A673 (cell line): ENCODE results near the gene NEO1. TPM values are rescaled to one million over a fixed set of nuclear protein-coding genes. Genes with fewer than 3 reads are reported as not detected.

Source experiments
- BruUV-seq: library from RNA; stranded (reverse); fragments of 400-500 nt; replicated peaks from 2 replicates; lab custom pipeline; 2021; lab: Mats Ljungman, UMichigan
- CTCF ChIA-PET: fragments of 300-600 bp; sonication (Branson Sonifier 250); formaldehyde crosslinking; loops from one replicate; lab custom pipeline; 2022; ENCODE audit warnings: antibody characterized with exemption; lab: Charles Lee
- POLR2A ChIA-PET: fragments of 300-600 bp; sonication (Branson Sonifier 250); formaldehyde crosslinking; loops from one replicate; lab custom pipeline; 2022; ENCODE audit warnings: antibody characterized with exemption; ENCODE audit not compliant: low non-redundant PET; lab: Charles Lee
- DNase-seq: peaks from one replicate; pipeline ENCODE4 v3.0.0-alpha.2; 2015; ENCODE audit warnings: low spot score
- H3K27ac ChIP-seq: fragments of 200-600 bp; sonication (generic); 2 replicates; pipeline ENCODE4 v1.5.1; 2016; ENCODE audit warnings: mixed run types, low read depth, mild to moderate bottlenecking, mixed read lengths, antibody characterized with exemption, low read length; ENCODE audit not compliant: poor library complexity, severe bottlenecking
- H3K27me3 ChIP-seq: fragments of 200-600 bp; sonication (generic); replicated peaks from 2 replicates; pipeline ENCODE4 v1.6.1; 2017; ENCODE audit warnings: mixed run types, low read depth, mild to moderate bottlenecking, mixed read lengths, antibody characterized with exemption, low read length; ENCODE audit not compliant: insufficient read depth, poor library complexity
- H3K36me3 ChIP-seq: fragments of 200-600 bp; sonication (generic); 2 replicates; pipeline ENCODE4 v1.6.1; 2016; ENCODE audit warnings: mixed run types, mild to moderate bottlenecking, mixed read lengths, antibody characterized with exemption, low read length; ENCODE audit not compliant: insufficient read depth, poor library complexity, severe bottlenecking
- H3K4me1 ChIP-seq: fragments of 200-600 bp; sonication (generic); 2 replicates; pipeline ENCODE4 v1.6.1; 2017; ENCODE audit warnings: mixed run types, mild to moderate bottlenecking, mixed read lengths, antibody characterized with exemption, low read length; ENCODE audit not compliant: insufficient read depth, poor library complexity, severe bottlenecking
- H3K4me3 ChIP-seq: fragments of 200-600 bp; sonication (generic); 2 replicates; pipeline ENCODE4 v1.5.1; 2016; ENCODE audit warnings: low read depth, mixed run types, mild to moderate bottlenecking, mixed read lengths, low read length; ENCODE audit not compliant: poor library complexity, severe bottlenecking
- H3K9me3 ChIP-seq: fragments of 200-600 bp; sonication (generic); 2 replicates; pipeline ENCODE4 v1.6.1; 2016; ENCODE audit warnings: mixed run types, low read depth, mild to moderate bottlenecking, mixed read lengths, antibody characterized with exemption, low read length; ENCODE audit not compliant: poor library complexity, severe bottlenecking
- EZH2 ChIP-seq: fragments of 200-600 bp; sonication (generic); IDR thresholded peaks from 2 replicates; pipeline ENCODE4 v1.6.1; 2017; ENCODE audit warnings: borderline replicate concordance, low read depth, mild to moderate bottlenecking, mixed read lengths, antibody characterized with exemption, low read length; ENCODE audit not compliant: poor library complexity, severe bottlenecking
- intact Hi-C: fragments of 100-400 bp; cut with micrococcal nuclease; formaldehyde crosslinking; loops from one replicate; pipeline ENCODE4 v1.10.0; 2022; ENCODE audit not compliant: unreplicated experiment
- total RNA-seq: library from RNA; stranded (reverse); gene quantifications from 2 replicates; pipeline ENCODE4 v1.2.3, GENCODE V29; 2021
- TF ChIP-seq, protein P1 (sequence below): fragments of 300-800, 200-600 bp; sonication (generic); conservative IDR thresholded peaks from 2 replicates; pipeline ENCODE4 v1.5.1; 2017; ENCODE audit warnings: low read depth, mild to moderate bottlenecking, antibody characterized with exemption, low read length, moderate library complexity, mixed read lengths

NEO1 gene
- total RNA-seq, 1 experiment from 2014 or later: 72.6 TPM

DNA sequence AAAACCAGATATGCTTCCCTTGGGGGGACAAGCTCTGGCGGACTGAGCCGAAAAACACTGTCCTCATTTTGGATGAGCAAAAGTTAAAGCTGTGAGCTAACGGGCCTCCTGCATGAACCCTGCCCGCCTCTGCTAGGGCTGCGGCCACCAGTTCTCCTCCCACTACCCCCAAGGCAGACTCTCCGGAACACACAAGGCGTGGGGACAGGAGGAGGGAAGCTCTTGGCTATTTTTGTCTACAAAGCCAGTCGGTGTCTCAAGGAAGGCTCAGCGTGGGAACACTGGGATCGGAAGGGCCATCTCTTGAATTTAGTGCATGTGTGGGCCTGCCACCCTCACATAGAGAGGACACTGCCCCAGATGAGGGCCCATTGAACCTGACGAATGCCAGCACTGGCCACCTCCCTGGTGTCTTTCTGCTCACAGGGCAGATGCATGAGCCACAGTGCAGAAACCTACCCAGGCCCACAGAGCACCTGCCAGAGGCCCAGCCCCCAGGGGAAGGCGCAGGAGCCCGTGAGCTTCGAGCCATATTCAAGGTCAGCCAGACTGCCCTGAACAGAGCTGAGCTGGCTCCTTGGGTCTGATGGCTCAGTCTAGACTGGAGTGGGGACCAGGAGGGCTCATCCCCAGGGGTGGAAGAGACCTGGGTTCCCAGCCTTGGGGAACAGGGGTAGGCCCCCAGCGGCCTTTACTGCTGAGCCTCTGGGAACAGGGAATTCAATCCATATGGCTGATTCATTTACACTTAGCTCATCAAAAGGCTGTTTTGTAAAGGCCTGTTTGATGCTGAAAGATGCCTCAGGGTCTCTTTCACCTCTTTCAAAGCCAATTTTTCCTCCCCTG, 278.2 kb downstream of the NEO1 start:
- H3K4me1 ChIP-seq: peaks cover 9% of the 10 kb centered on the region
- H3K36me3 ChIP-seq: no peaks in the 10 kb centered on the region
- TF ChIP-seq EZH2: no peak
- TF ChIP-seq, protein P1, sequence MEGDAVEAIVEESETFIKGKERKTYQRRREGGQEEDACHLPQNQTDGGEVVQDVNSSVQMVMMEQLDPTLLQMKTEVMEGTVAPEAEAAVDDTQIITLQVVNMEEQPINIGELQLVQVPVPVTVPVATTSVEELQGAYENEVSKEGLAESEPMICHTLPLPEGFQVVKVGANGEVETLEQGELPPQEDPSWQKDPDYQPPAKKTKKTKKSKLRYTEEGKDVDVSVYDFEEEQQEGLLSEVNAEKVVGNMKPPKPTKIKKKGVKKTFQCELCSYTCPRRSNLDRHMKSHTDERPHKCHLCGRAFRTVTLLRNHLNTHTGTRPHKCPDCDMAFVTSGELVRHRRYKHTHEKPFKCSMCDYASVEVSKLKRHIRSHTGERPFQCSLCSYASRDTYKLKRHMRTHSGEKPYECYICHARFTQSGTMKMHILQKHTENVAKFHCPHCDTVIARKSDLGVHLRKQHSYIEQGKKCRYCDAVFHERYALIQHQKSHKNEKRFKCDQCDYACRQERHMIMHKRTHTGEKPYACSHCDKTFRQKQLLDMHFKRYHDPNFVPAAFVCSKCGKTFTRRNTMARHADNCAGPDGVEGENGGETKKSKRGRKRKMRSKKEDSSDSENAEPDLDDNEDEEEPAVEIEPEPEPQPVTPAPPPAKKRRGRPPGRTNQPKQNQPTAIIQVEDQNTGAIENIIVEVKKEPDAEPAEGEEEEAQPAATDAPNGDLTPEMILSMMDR: no peak
- no peak for DNase-seq
- no TSS peak for BruUV-seq
- no peaks in the 10 kb centered on the region for H3K9me3 ChIP-seq
- intact Hi-C loops: no loop called here
- no peak overlapping the region for H3K4me3 ChIP-seq
- ChIA-PET CTCF (no interaction called here), POLR2A (no interaction called here)
- no peak overlapping the region for H3K27ac ChIP-seq
- no peaks in the 10 kb centered on the region for H3K27me3 ChIP-seq

DNA sequence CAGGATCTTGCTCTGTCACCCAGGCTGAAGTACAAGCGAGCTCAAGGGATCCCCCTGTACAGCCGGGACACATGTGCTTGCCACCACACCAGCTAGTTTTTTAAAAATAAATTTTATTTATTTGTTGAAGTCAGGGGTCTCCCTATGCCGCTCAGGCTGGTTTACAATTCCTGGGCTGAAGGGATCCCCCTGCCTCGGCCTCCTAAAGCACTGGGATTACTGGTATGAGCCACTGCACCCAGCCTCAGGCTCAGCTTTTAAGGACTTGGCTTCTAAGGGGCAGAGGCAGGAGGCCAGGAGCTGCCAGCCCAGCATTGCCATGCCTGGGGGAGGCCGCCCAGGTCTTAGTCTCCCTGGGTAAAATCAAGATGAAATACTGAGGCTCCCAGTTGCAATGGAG, 279.2 kb downstream of the NEO1 start:
- TF ChIP-seq, protein P1: no peak
- no peak for TF ChIP-seq EZH2
- intact Hi-C loops: no loop called here
- BruUV-seq: no TSS peak
- Histone ChIP-seq H3K27ac (no peak overlapping the region), H3K36me3 (no peaks in the 10 kb centered on the region), H3K4me3 (no peak overlapping the region), H3K4me1 (no peaks in the 10 kb centered on the region), H3K27me3 (no peaks in the 10 kb centered on the region), H3K9me3 (no peaks in the 10 kb centered on the region)
- ChIA-PET POLR2A (no interaction called here), CTCF (no interaction called here)
- no peak for DNase-seq

DNA sequence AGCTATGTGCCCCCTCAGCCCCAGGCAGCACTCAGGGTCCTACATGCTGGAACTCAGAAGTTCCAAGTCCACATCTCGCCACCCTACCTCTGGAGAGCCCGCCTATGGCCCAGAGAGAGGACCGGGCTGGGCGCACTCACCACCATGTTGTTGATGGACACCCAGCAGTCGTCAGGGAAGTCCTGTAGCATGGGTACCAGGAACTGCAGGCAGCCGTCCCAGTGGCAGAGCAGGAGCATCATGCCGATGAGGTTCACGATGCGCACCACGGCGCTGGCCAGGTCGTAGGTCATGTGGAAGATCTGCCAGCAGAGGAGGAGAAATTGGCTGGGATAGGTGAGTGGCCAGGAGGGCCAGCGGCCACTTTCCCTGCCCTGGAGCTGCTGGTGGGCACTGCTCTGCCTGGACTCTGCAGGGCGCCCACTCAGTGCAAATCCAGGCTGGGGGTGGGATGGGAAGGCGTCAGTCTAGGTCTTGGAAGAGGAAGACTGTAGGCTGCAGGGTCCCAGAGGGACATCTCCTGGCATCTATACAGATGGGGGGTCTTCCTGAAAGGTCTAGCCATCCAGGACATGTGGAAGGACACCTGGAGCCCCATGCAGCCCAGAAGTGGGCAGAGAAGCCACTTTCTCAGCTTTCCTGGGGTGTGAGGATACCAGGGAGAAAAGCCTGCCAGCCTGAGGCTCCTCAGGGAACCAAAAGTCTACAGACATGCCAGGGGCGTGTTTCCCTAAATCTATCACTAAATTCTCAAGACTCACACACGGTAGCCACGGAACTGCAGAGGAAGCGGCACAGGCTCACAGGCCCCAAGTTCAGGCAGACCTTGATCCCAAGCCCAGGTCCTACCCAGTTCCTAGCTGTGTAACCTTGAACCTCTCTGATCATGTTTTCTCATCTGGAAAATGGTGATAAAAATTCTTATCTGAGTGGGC, 280.0 kb downstream of the NEO1 start:
- no peak for DNase-seq
- no TSS peak for BruUV-seq
- Histone ChIP-seq H3K4me1 (no peaks in the 10 kb centered on the region), H3K27me3 (no peaks in the 10 kb centered on the region), H3K4me3 (no peak overlapping the region), H3K36me3 (no peaks in the 10 kb centered on the region), H3K27ac (no peak overlapping the region), H3K9me3 (no peaks in the 10 kb centered on the region)
- ChIA-PET POLR2A (no interaction called here), CTCF (no interaction called here)
- TF ChIP-seq, protein P1: no peak
- no peak for TF ChIP-seq EZH2
- intact Hi-C loops: no loop called here
